KMS-11 (cell line): ENCODE data around the gene RAE1.
"Not testable (repeated sequence)": the region's sequence is repeated elsewhere in the genome, so short reads cannot be mapped to it uniquely, and the experiment has no call there.

Source experiments
- H2AFZ ChIP-seq: fragments of 200-600 bp; sonication (generic); 2 replicates; pipeline ENCODE4 v1.6.1; 2016; ENCODE audit warnings: antibody characterized with exemption, mixed run types, low read depth
- H3K27ac ChIP-seq: fragments of 200-600 bp; sonication (generic); 2 replicates; pipeline ENCODE4 v1.6.1; 2016; ENCODE audit warnings: mild to moderate bottlenecking, mixed run types
- H3K27me3 ChIP-seq: fragments of 200-600 bp; sonication (generic); 2 replicates; pipeline ENCODE4 v1.6.1; 2017; ENCODE audit warnings: mild to moderate bottlenecking, low read depth, mixed run types, moderate library complexity; ENCODE audit not compliant: insufficient read depth
- H3K36me3 ChIP-seq: fragments of 200-600 bp; sonication (generic); 2 replicates; pipeline ENCODE4 v1.6.1; 2017; ENCODE audit warnings: mild to moderate bottlenecking, mixed run types; ENCODE audit not compliant: insufficient read depth
- H3K4me1 ChIP-seq: fragments of 200-600 bp; sonication (generic); 2 replicates; pipeline ENCODE4 v1.6.1; 2016; ENCODE audit warnings: mild to moderate bottlenecking, low read depth, mixed run types; ENCODE audit not compliant: poor library complexity, severe bottlenecking
- H3K4me2 ChIP-seq: fragments of 200-600 bp; sonication (generic); 2 replicates; pipeline ENCODE4 v1.7.0; 2016; ENCODE audit warnings: mild to moderate bottlenecking, mixed run types
- H3K4me3 ChIP-seq: fragments of 200-600 bp; sonication (generic); IDR thresholded peaks from 2 replicates; pipeline ENCODE4 v1.6.1; 2017; ENCODE audit warnings: low read depth, low read length, mixed read lengths; ENCODE audit not compliant: insufficient read depth
- H3K79me2 ChIP-seq: fragments of 200-600 bp; sonication (generic); 2 replicates; pipeline ENCODE4 v1.6.1; 2016; ENCODE audit warnings: low read depth, mixed run types; ENCODE audit not compliant: insufficient read depth
- H3K9ac ChIP-seq: fragments of 200-600 bp; sonication (generic); 2 replicates; pipeline ENCODE4 v1.6.1; 2016; ENCODE audit warnings: mild to moderate bottlenecking, mixed run types
- H4K20me1 ChIP-seq: fragments of 200-600 bp; sonication (generic); 2 replicates; pipeline ENCODE4 v1.6.1; 2016; ENCODE audit warnings: mild to moderate bottlenecking, mixed run types; ENCODE audit not compliant: insufficient read depth
- TF ChIP-seq, protein P1 (sequence below): fragments of 200-600 bp; sonication (generic); conservative IDR thresholded peaks from 2 replicates; pipeline ENCODE4 v1.6.1; 2017; ENCODE audit warnings: low read depth, mild to moderate bottlenecking, antibody characterized with exemption, low read length, moderate library complexity, mixed read lengths

RAE1 gene

DNA sequence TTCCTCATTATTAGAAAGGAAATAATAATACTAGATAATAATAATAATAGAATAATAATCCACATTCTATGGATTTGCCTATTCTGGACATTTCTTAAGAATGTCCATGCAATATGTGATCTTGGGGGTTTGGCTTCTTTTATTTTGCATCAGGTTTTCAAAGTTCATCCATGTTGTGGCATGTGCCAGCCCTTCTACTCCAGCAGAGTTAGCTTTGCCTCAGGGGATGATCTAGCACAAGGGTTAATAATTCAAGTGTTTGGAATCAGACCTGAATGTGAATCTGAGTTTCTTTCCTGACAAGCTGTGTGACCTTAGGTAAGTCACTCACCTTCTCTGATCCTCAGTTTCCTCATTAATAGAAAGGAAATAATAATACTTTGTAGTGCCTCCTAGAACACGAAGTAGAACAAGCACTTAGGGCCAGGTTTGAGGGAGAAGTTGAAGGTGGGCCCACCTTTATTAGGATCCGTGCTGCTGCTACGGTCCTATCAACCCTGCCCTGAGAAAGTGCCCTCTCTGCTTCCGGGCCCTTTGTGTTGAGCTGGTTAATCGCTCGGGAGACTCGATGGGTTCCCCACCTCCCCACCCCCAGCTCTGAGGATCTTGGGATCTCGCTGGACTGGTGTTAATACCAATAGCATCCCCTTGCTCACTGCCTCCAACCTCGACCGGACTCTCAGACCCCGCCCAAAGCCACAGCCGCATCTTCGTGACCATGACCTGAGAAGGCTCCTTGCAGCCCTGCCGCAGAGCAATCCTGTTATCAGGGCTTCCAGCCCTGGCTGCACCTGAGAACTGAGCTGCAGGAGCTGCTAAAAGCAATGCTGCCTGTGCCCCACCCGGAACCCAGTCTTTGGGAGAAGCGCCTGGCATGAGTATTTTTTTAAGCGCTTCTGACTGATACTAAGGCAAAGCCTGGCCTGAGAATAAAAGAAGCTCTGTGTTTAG lies 67.0 kb downstream of the RAE1 start:
- no peak overlapping the region for H2AFZ ChIP-seq
- TF ChIP-seq, protein P1, sequence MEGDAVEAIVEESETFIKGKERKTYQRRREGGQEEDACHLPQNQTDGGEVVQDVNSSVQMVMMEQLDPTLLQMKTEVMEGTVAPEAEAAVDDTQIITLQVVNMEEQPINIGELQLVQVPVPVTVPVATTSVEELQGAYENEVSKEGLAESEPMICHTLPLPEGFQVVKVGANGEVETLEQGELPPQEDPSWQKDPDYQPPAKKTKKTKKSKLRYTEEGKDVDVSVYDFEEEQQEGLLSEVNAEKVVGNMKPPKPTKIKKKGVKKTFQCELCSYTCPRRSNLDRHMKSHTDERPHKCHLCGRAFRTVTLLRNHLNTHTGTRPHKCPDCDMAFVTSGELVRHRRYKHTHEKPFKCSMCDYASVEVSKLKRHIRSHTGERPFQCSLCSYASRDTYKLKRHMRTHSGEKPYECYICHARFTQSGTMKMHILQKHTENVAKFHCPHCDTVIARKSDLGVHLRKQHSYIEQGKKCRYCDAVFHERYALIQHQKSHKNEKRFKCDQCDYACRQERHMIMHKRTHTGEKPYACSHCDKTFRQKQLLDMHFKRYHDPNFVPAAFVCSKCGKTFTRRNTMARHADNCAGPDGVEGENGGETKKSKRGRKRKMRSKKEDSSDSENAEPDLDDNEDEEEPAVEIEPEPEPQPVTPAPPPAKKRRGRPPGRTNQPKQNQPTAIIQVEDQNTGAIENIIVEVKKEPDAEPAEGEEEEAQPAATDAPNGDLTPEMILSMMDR, result no peak
- H4K20me1 ChIP-seq, result no peaks in the 10 kb centered on the region
- peak overlapping the region; percentile 16 for H3K4me2 ChIP-seq
- H3K36me3 ChIP-seq, result no peaks in the 10 kb centered on the region
- H3K4me1 ChIP-seq, result peaks cover 17% of the 10 kb centered on the region
- no peaks in the 10 kb centered on the region for H3K79me2 ChIP-seq
- H3K9ac ChIP-seq, result no peak overlapping the region
- no peaks in the 10 kb centered on the region for H3K27me3 ChIP-seq
- H3K27ac ChIP-seq, result no peak overlapping the region
- H3K4me3 ChIP-seq, result no peak overlapping the region

DNA sequence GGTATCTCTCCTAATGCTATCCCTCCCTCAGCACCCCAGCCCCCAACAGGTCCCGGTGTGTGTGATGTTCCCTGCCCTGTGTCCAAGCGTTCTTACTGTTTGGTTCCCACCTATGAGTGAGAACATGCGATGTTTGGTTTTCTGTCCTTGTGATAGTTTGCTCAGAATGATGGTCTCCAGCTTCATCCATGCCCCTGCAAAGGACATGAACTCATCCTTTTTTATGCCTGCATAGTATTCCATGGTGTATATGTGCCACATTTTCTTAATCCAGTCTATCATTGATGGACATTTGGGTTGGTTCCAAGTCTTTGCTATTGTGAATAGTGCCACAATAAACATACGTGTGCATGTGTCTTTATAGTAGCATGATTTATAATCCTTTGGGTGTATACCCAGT lies 68.4 kb downstream of the RAE1 start:
- not testable (repeated sequence) for H2AFZ ChIP-seq

DNA sequence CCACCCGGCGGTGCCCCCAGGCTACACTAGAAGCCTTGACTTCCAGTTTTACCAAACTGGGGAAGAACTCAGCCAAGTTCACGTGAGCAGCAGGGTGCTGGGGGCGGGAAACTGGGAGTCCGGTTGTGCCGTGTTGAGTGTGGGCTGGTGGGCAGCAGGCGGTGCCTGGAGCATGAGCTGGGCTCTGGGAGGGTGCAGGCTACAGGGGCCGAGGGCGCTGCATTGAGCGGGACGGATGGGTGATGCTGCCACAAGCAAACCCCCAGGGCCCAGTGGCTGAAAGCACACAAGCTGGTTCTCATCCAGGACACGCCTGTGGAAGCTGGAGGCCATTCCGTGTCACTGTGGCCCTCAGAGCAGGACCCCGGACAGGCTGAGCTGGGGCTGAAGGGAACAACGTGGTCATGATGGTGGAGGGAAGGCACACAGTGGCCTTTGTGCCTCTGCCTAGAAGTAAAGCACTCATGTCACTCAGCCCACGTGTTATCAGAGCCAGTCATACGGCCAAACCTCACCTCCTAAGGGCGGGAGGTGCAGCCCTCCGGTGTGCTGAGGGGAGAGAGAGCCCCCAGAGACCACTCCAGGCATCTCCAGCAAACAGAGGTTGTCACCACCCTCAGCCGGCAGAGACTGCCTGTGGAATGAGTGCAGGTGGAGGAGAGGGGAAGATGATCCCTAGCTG lies 69.7 kb downstream of the RAE1 start:
- TF ChIP-seq, protein P1, result no peak
- no peak overlapping the region for H3K4me2 ChIP-seq
- H3K4me3 ChIP-seq, result no peak overlapping the region
- no peak overlapping the region for H3K9ac ChIP-seq
- H2AFZ ChIP-seq, result no peak overlapping the region
- no peak overlapping the region for H3K27ac ChIP-seq
- peaks cover 17% of the 10 kb centered on the region for H3K4me1 ChIP-seq
- H3K36me3 ChIP-seq, result no peaks in the 10 kb centered on the region
- no peaks in the 10 kb centered on the region for H4K20me1 ChIP-seq
- H3K79me2 ChIP-seq, result no peaks in the 10 kb centered on the region
- H3K27me3 ChIP-seq, result no peaks in the 10 kb centered on the region

More for the DNA sequence above, 68.4 kb downstream of the RAE1 start:
- H3K27ac ChIP-seq, H3K27me3 ChIP-seq, H3K36me3 ChIP-seq, H3K9ac ChIP-seq, H3K4me3 ChIP-seq, H3K4me2 ChIP-seq, H3K79me2 ChIP-seq, H4K20me1 ChIP-seq: not testable (repeated sequence)
- peaks cover 17% of the 10 kb centered on the region for H3K4me1 ChIP-seq

DNA sequence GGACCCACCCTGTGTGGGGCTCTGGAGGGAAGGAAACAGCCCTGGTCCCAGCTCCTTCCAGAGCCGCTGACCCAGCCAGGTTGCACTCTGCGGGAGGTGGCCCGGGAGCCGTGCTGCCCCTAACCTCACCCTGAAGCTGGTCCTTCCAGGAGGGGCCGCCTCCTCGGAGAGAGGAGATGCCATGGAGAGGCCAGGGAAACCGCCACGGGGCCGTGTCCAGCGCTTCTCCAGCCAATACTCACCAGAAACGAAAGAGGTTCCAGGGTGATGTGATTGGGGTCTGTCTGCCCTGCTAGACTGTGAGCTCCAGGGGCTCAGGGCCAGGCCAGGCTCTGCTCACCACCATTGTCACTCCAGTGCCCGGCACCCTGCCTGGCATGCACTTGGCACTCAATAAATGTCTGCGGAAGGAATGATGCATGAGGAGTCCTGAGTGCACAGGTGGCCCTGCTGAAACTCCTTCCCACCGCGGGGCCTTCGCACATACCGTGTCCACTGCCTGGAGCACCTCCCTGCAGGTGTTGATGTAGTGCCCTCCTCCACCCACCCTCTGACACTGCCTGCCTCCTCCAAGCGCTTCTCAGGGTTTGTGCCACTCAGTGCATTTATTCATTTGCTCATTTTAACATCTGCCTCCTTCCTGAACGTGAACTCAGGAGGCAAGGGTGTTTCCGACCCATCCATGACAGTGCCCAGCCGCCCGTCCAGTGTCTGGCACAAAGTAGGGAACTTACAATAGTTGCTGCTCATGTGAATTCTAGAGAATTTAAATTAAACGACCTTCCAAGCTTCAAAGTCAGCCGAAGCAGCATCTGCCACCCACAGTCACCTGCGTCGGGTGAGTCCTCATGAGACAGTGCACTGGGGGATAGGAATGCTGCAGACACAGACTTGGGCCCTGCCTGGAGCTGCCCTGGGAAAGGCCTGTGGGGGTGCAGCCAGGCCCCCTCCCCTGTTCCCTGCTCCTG lies 70.5 kb downstream of the RAE1 start:
- no peaks in the 10 kb centered on the region for H3K36me3 ChIP-seq
- H3K27me3 ChIP-seq, result no peaks in the 10 kb centered on the region
- H3K4me2 ChIP-seq, result no peak overlapping the region
- no peak overlapping the region for H2AFZ ChIP-seq
- H3K4me3 ChIP-seq, result no peak overlapping the region
- H3K27ac ChIP-seq, result no peak overlapping the region
- TF ChIP-seq, protein P1, result no peak
- H3K9ac ChIP-seq, result no peak overlapping the region
- peaks cover 17% of the 10 kb centered on the region for H3K4me1 ChIP-seq
- H3K79me2 ChIP-seq, result no peaks in the 10 kb centered on the region
- no peaks in the 10 kb centered on the region for H4K20me1 ChIP-seq
